Hepatic stellate cell (primary cell): ENCODE data around the gene TREX2.

ENCODE experiments used
- DNase-seq: peaks from one replicate; pipeline ENCODE4 v3.0.0; 2011; ENCODE audit warnings: low spot score

The TREX2 gene

DNA sequence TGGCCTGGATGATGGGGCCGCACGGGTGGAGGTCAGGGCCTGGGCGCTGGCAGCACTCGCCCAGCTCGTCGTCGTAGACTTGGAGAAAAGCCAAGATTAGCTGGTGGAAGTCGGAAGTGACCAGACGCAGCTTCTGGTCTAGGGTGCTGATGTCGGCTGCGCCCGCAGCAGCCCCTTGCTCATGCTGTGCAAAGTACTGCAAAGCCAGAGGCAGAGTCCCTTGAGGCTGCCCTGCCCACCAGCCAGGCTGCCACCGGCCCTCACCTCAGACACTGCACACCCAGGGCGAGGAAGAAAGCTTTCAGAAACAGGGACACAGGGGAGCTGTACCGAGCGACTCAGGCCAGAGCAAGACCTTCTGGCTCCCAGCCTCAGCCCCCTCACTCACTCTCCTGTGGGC lies 9.7 kb upstream of the TREX2 start:
- no peak for DNase-seq

- no peak for DNase-seq
These were observed 9.2 kb upstream of the TREX2 start for GRCh38 chrX:153454901-153455550.

- no peak for DNase-seq
These were observed 5.1 kb upstream of the TREX2 start for GRCh38 chrX:153450949-153451277.

DNA sequence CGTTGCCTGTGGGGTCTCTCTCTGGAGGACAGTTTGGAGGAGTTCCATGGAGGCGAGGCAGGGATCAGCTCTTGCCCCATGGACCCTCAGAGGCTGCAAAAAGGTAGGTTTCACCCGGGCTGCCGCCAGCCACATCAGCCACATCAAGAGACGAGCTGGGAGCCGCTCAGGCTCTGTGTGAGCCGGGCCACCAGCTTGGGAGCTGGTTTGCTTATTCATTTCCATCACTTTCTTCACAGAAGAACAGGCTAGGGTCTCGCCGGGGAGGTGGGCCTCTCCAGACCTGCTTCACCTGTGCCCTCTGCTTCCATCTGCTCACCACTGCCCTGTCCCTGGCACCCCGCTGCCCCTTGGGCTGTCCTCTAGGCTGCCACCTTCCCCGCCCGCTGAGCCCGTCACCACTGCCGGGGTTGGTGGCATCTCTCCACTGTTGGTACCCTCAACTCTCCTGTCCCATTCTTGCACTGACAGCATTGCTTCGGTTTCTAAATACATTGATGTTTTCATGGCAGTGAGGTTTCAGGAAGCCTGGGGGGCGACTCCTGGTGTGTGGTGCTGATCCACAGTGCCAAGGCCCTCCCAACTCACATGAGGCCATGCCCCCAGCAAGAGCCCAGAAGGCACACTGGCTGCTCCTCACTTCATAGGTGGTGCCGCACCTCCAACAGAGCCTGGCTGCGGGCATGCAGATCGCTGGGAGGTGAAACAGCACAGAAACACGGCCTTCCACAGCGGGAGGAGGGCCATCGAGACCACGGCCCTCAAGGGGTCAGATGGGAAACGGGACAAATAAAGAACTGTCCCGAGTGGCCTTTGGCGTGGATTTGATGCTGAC lies 4.5 kb upstream of the TREX2 start:
- DNase-seq = no peak

GRCh38 chrX:153449368-153450113 lies 3.7 kb upstream of the TREX2 start:
- DNase-seq = no peak

GRCh38 chrX:153448556-153449367 lies 2.9 kb upstream of the TREX2 start:
- DNase-seq = no peak

DNA sequence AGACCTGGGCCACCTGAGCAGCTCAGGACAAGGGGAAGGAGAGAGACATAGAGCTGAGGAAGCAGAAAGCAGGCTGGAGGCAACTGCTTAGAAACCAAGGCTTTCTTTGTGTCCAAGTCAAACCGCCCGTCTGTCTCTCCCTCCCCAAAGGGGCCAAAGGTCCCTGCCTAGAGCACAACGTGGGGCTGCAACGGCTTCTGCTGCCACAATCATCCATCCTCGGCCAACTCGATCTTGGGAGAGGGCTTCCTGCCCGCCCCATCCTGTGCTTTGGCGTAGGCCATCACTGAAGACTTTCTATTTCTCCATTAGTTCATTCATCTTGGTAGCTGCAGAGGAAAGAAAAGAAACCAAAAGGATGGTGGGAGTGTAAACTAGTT lies 1.7 kb upstream of the TREX2 start:
- no peak for DNase-seq

DNA sequence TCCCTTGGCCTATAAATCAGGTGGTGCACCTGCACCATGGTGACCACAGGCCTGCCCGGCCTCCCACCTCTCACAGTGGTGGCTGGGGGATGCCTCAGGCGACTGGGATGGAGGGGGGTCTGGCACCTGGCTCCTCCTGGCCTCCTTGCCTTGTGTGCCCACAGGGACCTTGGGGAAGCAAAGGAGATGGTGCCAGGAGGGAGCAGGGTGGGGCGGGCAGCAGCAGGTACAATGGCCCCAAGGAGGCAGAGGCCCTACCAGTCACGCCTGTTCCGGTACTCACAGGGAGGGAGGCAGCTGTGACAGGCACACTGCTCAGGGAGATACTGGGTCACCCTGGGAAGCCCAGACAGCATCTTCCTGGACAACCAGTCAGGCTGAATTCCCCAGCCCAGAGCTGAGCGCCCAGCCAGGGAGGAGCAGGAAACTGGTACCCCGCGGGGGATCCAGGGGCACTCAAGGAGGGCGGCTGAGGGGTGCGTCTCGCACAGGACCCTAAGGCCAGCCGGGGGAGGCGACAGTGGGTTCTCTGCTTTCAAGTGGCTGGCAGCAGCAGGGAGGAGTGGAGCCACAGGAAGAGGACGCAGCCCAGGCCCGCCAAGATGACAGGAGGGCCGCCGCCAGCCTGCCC lies 1.2 kb upstream of the TREX2 start:
- no peak for DNase-seq

- DNase-seq = no peak
These were observed 730 bp upstream of the TREX2 start for GRCh38 chrX:153446636-153446936.

DNA sequence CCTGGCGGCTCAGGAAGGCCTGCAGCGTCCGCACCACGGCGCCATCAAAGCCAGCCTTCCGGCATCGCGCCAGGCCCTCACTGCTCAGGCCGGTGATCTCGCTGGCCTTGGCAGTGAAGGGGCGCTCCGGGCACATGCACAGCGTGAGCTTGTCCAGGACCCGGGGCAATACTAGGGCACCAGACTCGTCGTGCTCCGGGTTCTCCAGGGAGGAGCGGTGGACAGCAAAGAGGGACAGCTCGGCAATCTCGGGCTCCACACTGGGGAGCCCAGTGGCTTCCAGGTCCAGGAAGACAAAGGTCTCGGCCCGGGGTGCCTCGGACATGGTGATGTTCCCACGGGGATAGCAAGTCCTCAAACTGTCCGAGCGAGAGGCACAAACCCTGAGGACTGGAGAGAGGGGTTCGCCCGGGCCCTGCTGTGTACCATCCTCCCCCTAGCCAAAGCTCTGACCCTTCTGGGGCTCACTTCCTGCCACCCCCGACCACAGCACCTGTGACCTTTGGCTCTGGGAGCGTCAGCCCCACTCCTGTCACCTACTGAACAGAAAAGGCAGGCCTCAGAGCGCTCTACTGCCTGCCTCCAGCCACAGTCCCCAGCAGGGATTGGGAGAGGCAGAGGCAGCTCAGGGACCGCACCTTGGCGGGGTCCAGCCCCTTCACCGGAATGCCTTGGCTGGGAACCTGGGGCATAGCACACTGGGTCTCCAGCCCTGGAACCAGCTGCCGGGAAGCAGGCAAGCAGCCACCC lies 575 bp downstream of the TREX2 start:
- DNase-seq = no peak

DNA sequence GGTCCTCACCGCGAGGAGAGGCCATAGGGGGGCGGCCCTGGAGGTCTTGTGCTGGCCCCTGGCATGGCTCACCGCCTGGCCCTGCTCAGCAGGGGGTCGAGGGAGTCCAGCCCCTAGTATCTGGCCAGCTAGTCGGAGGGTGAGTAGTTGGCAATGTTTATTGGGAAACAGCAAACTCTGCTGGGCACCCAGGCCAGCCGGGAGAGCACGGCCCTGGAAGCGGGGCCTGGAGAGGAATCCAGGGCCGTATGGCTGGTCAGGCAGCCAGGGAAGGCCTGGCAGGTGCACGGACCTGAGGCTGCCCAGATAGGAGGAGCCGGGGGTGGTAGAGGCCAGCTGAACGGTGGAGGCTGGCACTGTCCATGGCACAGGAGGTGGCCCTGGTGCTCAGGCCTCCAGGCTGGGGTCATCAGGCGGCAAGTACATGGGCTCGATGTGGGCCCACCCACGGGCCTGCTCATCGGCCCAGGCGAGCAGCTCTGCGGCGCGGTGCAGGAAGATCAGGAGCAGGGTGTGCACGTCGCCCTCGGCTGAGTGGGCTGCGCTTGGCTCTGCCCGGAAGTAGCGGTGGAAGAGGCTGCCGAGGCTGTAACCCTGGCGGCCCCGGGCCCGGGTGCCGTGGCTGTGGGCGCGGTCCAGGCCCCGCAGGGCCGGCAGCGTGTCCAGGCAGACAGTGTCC lies 1.4 kb downstream of the TREX2 start:
- no peak for DNase-seq

- DNase-seq = no peak
These were observed 2.2 kb downstream of the TREX2 start for GRCh38 chrX:153443476-153444332.

DNA sequence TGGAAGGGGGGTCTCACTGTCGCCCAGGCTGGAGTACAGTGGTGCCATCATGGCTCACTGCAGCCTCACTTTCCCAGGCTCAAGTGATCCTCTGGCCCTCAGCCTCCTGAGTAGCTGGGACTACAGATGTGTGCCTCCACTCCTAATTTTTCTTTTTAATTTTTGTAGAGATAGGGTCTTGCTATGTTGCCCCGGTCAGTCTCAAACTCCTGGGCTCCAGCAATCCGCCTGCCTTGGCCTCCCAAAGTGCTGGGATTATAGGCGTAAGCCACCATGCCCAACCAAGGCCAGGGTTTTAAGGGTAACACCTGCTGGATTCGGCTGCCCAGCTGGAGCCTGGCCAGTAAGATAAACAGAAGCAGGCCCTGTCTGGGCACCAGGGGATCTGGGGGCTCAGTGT lies 3.4 kb downstream of the TREX2 start:
- no peak for DNase-seq

- DNase-seq = no peak
These were observed 3.9 kb downstream of the TREX2 start for GRCh38 chrX:153441981-153442380.

GRCh38 chrX:153441296-153441695 lies 4.6 kb downstream of the TREX2 start:
- no peak for DNase-seq

- no peak for DNase-seq
These were observed 5.2 kb downstream of the TREX2 start for GRCh38 chrX:153440556-153441135.

- no peak for DNase-seq
These were observed 5.9 kb downstream of the TREX2 start for GRCh38 chrX:153439977-153440376.

DNA sequence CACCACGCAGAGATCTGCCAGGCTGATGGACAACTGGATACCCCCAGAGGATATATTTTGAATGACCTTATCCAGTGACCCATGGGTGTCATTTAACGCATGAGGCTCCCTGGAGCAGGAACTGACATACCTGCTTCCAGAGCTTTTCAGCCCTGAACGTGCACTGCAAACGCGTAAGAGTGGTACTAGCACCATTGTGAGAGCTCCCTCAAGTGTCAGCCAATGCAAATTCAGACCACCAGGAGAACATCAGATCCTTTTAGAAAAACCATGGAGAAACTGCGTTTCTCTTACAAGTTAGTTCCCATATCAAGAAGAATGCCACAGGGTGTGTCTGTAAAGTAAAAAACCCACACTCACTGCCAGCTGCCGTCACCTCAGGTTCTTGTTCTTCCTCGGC lies 7.3 kb downstream of the TREX2 start:
- DNase-seq = peak; percentile 35

DNA sequence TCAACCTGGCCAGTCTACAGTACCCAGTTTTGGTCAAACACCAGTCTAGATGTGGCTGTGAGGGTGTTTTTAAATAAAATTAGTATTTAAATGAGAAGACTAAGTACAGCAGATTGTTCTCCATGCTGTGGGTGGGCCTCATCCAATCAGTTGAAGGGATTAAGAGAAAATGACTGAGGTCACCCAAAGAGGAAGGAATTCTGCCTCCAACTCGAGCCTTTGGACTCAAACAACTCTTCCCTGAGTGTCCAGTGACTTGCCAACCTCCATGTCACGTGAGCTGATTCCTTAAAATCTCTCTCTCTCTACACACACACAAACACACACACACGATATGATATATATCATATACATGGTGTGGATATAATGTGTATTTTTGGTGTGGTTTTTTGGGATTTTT lies 10.0 kb downstream of the TREX2 start:
- DNase-seq = no peak
